ENCODE measurements around the gene EFL1.

GRCh38 chr15:82098674-82099073, 163.9 kb downstream of the EFL1 start:
- TF ChIP-seq CTCF (IDR thresholded peaks at IDR 0.05) (no peak), POLR2A (IDR thresholded peaks at IDR 0.05) (no peak)

Data from uterus (tissue), 2 donors.